NCI-H69 (cell line): ENCODE data around the gene PSMA8.
"Not testable (repeated sequence)": the region's sequence is repeated elsewhere in the genome, so short reads cannot be mapped to it uniquely, and the experiment has no call there.

Experiments
- DNase-seq: peaks from one replicate; lab custom pipeline; 2025; lab: John Stamatoyannopoulos, UW

Gene PSMA8

GRCh38 chr18:26233208-26233607 lies 99.5 kb downstream of the PSMA8 start:
- DNase-seq = peak; percentile 92

GRCh38 chr18:26237363-26237762 lies 103.7 kb downstream of the PSMA8 start:
- not testable (repeated sequence) for DNase-seq

GRCh38 chr18:26238718-26239117 lies 105.0 kb downstream of the PSMA8 start:
- not testable (repeated sequence) for DNase-seq

GRCh38 chr18:26242392-26242791 lies 108.7 kb downstream of the PSMA8 start:
- DNase-seq = not testable (repeated sequence)
